Measurements from ENCODE around the gene MYL5. TPM values are rescaled to one million over a fixed set of nuclear protein-coding genes. Genes with fewer than 3 reads are reported as not detected.
A peak's percentile ranks its signal among the peaks of the same experiment; 100 is the strongest.

The MYL5 gene
- total and polyA plus RNA-seq, 2 of the 13 experiments (the other 11 are each of a cell fraction or from before 2014, with no cell fraction given), result 6.5 to 16.0 TPM

GRCh38 chr4:705278-706082 is 31.1 kb downstream of the MYL5 start, which contains the start of gene PCGF3 (continued):
- no peak for TF ChIP-seq ZNF281 (CRISPR knock-in tag; IDR thresholded peaks at IDR 0.05; ENCODE audit: borderline replicate concordance)
- TF ChIP-seq ZNF749 (CRISPR knock-in tag; IDR thresholded peaks at IDR 0.05; ENCODE audit: borderline replicate concordance), result no peak
- no peak for TF ChIP-seq TRIM24 (CRISPR knock-in tag; IDR thresholded peaks at IDR 0.05)
- TF ChIP-seq SYNCRIP (IDR thresholded peaks at IDR 0.05; ENCODE audit: insufficient read depth, low read depth, low read length), result no peak
- TF ChIP-seq, protein P1, sequence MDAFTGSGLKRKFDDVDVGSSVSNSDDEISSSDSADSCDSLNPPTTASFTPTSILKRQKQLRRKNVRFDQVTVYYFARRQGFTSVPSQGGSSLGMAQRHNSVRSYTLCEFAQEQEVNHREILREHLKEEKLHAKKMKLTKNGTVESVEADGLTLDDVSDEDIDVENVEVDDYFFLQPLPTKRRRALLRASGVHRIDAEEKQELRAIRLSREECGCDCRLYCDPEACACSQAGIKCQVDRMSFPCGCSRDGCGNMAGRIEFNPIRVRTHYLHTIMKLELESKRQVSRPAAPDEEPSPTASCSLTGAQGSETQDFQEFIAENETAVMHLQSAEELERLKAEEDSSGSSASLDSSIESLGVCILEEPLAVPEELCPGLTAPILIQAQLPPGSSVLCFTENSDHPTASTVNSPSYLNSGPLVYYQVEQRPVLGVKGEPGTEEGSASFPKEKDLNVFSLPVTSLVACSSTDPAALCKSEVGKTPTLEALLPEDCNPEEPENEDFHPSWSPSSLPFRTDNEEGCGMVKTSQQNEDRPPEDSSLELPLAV (CRISPR knock-in tag; conservative IDR thresholded peaks at IDR 0.05; ENCODE audit: low read depth), result no peak
- no peak for TF ChIP-seq SMYD3 (CRISPR knock-in tag; IDR thresholded peaks at IDR 0.05)
- TF ChIP-seq, protein P2, sequence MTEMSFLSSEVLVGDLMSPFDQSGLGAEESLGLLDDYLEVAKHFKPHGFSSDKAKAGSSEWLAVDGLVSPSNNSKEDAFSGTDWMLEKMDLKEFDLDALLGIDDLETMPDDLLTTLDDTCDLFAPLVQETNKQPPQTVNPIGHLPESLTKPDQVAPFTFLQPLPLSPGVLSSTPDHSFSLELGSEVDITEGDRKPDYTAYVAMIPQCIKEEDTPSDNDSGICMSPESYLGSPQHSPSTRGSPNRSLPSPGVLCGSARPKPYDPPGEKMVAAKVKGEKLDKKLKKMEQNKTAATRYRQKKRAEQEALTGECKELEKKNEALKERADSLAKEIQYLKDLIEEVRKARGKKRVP (CRISPR knock-in tag; IDR thresholded peaks at IDR 0.05), result no peak
- no peak for TF ChIP-seq RXRA (CRISPR knock-in tag; IDR thresholded peaks at IDR 0.05)
- no peak for TF ChIP-seq CHD4 (IDR thresholded peaks at IDR 0.05; ENCODE audit: borderline replicate concordance, low read length)
- TF ChIP-seq NCOA1 (CRISPR knock-in tag; IDR thresholded peaks at IDR 0.05), result no peak
- peak; percentile 18; the same call in 1 of the 2 replicates for TF ChIP-seq ZNF792 (CRISPR knock-in tag; IDR thresholded peaks at IDR 0.05)
- TF ChIP-seq CBX1 (IDR thresholded peaks at IDR 0.05; ENCODE audit: low read depth), result no peak
- no peak for TF ChIP-seq RFX5 (IDR thresholded peaks at IDR 0.05; ENCODE audit: low read depth, low read length)
- TF ChIP-seq MAZ (IDR thresholded peaks at IDR 0.05; ENCODE audit: borderline replicate concordance, low read depth, low read length), result peak; percentile 85
- peak; percentile 53; the same call in 1 of the 2 replicates for TF ChIP-seq MAZ (CRISPR knock-in tag; IDR thresholded peaks at IDR 0.05; ENCODE audit: low read depth)
- TF ChIP-seq FOXO1 (CRISPR knock-in tag; IDR thresholded peaks at IDR 0.05), result 0 out of 2 replicates have a peak, but pooled peaks have one; percentile 9
- no peak for TF ChIP-seq PLSCR1 (CRISPR knock-in tag; IDR thresholded peaks at IDR 0.05; ENCODE audit: borderline replicate concordance)
- no peak for TF ChIP-seq ZNF543 (CRISPR knock-in tag; IDR thresholded peaks at IDR 0.05)
- no peak for TF ChIP-seq GZF1 (CRISPR knock-in tag; IDR thresholded peaks at IDR 0.05)
- no peak for TF ChIP-seq ZNF510 (CRISPR knock-in tag; IDR thresholded peaks at IDR 0.05; ENCODE audit: low read depth)
- 0 out of 2 replicates have a peak, but pooled peaks have one; percentile 37 for TF ChIP-seq PBX2 (CRISPR knock-in tag; IDR thresholded peaks at IDR 0.05)
- TF ChIP-seq ZNF839 (CRISPR knock-in tag; IDR thresholded peaks at IDR 0.05; ENCODE audit: borderline replicate concordance), result no peak
- TF ChIP-seq MED1 (CRISPR knock-in tag; IDR thresholded peaks at IDR 0.05), result no peak; the same call in 1 of the 2 replicates
